GM21717 (cell line): ENCODE data around the gene TBC1D1.

ENCODE experiments used
- ATAC-seq: cut with Tn5 transposase; IDR thresholded peaks from one replicate; pipeline ENCODE4 v1.9.1; 2021; ENCODE audit warnings: mild to moderate bottlenecking, moderate library complexity; ENCODE audit not compliant: unreplicated experiment

TBC1D1 gene

DNA sequence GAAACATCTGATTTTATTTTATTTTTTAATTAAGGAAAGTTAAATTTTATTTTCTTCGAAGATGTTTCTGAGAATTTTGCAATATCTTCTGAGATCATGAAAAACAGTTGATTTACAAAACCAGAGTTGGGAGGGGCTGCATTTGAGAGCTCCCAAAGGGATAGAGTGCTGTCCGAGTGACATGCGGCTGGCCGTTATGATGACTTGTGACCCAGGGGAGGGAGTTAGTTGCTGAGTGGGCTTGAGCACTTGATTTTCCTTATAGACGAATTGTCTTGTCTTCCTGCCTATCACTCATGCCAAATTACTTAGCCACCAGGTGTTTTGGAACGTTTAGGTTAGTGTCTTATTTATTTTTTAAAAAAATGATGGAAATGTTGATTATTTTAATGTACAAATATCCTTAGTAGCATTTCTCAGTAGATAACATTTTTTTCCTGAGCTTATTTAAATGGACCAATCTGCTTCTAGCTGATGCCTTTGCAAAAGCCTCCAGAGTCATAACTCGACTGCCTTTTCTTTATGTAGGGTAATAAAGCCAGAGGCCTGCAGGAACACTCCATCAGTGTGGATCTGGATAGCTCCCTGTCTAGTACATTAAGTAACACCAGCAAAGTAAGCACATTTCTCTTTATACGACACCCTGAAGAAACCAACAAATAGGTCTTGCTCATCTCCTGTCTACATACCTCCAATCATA is 154.6 kb downstream of the TBC1D1 start:
- ATAC-seq: no peak

DNA sequence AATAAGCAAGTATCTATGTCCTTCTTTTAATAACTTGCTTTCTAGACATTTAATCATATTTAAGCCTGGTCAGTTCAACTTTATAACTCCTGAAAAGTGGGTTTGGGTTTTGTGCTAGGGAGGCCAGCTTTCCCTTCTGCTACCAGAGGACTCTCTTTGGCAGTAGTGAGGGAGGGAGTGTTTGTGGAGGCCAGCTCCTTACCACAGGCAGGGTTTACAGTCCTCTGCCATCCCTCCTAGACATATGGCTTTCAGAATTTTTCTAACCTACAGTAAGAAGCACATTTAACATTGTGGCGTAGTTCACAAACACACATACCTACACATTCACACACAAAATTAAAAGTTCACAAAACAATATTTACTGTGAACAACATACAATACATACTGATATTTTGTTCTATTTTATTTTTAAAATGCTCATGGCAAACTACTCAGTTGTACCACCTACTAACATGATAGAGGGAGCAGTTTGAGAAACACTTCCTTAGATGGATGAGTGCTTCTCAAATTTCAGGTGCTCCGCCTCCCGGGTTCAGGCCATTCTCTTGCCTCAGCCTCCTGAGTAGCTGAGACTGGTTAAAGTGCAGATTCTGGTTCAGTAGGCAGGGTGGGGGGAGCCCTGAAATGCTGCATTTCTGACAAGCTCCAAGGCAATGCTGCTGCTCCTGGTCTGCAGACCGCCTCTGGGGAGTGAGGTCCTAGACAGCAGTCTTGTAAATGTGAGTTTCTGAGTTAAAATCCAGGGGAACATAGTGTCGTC is 156.0 kb downstream of the TBC1D1 start:
- ATAC-seq: no peak

DNA sequence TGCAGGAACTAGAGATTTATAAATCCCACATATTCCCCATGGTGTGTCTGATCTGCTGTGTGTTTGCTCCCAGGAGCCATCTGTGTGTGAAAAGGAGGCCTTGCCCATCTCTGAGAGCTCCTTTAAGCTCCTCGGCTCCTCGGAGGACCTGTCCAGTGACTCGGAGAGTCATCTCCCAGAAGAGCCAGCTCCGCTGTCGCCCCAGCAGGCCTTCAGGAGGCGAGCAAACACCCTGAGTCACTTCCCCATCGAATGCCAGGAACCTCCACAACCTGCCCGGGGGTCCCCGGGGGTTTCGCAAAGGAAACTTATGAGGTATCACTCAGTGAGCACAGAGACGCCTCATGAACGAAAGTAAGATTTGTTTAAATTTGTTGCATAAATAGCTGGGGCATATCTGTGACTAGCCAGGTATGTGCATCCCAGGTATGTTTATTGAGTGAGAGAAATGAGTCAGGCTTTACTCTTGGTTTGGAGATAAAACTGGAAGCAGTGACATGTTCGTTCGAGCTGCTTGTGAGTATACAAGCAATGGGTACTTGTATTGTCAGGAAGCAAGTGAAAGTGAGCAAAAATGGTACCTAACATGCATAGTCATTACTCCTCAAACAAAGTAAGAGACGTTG is 158.8 kb downstream of the TBC1D1 start:
- ATAC-seq: no peak

DNA sequence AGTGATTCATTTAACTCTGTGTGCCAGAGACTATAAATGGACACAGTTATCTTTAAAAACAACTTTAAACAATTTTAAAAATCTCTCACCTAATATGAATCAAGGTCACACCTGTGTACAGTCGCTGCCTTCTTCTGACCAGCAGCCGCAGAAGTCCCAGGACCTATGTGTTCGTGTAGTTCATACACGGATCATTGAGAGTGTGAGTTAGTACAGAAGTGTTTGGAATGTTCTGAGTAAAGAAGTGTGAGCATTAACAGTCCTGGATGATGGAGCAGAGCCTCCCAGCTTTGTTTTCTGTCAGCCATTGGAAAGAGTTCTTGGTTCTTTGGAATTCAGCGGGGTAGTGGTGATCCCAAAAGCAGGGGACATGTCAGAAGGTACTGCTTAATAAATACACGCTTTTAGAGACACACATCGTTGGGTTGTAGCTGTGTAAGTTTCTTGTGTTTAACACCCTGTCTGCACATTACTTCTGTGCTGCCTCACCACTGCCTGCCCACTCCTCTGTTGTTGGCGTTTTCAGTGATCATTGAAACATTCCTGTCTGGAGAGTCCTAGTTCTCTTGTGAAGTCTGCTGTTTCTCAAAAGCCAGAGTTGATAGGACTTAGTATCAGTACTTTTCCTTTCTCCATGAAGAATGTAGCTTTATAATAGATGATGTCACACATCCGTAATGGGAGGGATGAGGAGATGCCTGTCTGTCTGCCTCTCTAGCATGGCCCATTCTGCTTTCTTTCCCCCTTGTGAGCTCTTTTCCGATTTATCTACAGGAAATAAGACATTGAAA is 159.9 kb downstream of the TBC1D1 start:
- no peak for ATAC-seq

DNA sequence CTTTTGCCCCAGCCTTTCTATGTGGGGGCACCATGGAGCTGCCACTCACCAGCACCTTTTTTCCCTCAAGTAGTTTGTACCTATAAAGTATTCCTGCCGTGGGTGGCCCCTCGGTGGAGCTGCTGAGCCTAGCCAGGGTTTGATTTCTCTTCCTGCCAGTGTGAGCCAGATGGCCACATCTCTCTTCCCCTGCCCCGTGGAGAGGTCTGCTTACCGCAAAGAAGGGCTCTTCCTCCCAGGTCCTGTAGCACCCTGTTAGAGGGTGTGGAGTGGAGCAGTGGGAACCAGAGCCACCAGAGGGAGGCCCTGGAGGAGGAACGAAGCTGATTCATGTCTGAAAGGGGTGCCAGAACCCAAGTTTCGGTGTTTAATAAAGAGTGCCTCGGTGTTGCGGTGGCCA is 164.7 kb downstream of the TBC1D1 start:
- ATAC-seq: no peak

DNA sequence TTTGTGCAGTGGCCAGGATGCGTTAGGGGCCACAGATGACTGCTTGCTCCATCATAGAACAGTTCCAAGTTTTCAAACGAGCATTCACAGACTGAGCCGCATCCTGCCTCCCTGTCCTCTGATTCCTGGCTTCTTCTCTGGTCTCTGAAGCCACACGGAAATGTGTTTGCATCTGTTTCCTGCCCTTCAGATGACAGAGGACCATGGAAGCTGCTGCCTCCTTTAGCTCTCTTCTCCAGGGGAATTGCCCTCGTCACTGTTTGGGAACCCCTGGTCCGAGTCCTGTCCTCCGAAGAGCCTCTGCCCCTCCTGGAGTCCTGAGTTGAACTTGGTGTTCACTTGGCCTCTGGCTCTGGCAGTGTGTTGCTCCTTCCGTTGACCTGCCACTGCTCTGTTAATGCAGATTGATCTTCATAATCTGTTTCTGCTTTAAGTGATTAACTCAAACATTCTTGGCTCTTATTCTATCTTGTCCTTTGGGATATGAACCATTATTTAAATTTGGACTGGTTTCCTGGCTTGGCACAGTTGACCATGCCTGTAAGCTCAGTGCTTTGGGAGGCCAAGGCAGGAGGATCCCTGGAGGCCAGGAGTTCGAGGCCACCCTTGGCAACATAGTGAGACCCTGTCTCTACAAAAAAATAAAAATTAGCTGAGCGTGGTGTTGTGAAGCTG is 165.3 kb downstream of the TBC1D1 start:
- ATAC-seq: no peak

DNA sequence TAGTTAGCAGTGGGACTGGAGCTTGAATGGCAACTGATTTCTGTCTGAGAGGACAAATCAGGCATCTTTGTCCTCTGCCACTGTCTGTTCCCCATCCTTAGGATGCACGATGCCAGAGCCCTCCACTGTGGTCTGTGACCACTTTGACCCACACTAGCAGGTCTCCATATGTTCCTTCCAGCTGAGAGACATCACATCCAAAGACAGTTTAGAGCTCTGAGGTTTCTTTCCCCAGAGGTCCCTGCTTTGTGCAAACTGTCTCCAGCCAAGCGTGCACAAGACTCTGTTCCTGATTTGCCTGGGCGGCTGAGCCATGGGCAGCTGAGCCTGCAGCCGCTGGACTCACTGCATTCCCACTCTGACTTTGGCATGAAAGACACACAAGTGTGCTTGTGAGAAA is 167.3 kb downstream of the TBC1D1 start:
- no peak for ATAC-seq

DNA sequence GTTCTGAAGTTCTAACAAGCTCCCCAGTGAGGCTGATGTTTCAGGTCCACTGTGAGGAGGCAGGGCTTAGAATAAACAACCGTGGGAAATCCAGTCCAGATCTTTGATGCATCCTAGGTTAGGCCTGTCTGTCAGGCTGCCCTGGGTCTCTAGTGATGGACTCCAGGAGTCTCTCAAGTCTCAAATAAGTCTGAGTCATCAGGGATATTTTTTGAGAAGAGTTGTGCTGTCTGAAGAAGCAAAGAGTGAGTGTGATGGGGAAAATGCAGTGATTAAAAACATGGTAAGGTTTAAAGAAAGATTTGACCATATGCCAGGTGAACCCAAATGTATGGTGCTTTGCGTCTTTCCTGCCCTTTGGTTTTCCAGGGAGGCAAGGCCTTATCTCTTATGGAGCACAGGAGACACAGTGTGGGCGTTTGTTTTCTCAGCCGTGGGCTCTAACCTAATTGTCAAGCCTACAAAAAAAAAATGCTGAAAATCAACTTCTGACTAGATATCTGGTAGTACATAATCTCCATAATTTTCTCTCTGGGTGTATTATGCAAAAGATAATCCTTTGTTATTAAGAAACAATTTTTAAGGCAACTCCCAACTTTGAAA is 170.0 kb downstream of the TBC1D1 start:
- ATAC-seq: no peak

DNA sequence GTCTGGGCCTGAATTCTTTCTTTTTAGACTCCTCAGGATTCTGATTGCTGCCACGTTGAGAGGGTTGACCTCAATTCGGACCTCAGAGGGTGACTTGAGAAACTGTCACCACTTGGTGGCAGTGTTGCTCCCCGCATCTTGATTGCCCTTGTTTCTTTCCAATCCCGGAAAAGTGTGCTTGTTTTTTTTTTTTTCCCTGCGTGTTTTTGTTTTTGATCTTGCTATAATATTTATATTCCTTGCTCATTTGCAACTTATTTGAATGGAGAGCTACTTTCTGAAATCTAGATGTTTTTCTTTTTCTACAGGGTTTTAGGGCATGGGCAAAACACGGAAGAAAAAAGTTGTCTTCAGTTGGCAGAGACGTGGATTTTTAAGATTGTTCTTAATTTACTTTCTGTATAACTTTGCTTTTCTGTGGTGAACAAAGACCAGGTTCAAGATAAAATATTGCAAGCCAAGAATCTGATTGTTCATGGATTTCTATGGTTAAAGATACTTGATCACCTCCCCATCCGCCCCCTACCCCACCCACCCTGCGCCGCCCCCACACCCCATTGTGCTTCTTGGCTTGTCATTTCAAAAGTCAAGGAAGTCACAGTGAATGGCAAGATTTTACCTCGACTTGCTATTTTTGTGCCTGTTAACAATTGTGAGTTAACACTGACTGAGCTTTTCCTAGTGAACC is 171.3 kb downstream of the TBC1D1 start:
- no peak for ATAC-seq

DNA sequence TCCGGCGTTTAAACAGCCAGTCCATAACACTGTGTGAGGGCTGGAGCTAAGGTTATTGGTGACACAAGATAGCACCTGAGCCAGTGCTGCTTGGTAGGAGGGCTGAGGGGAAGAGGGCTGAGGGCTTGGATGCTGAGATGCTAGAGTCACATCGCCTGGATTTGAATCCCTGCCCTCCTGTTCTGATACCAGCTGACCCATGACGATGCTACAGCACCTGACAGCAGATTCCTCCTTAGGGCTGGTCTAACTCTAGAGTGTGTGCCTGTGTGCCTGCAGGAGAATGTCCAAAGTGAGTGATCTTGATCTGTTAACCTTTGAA is 171.9 kb downstream of the TBC1D1 start:
- no peak for ATAC-seq

DNA sequence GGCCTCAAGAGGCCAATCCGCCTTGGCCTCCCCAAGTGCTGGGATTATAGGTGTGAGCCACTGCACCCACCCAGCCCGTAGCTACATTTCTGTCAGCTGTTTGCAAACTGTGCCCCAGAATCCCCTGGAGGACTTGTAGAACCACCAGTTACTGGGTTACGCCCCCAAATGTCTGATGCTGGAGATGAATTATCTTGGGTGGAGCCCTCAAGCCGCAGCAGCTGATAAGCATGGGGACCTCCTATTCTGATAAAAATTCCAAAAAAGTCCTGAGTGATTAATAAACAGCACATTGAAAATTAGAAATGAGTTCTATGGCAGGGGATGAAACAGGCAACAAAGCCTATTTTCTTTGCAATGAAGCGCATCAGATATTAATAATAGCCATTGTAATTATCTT is 174.3 kb downstream of the TBC1D1 start:
- no peak for ATAC-seq

DNA sequence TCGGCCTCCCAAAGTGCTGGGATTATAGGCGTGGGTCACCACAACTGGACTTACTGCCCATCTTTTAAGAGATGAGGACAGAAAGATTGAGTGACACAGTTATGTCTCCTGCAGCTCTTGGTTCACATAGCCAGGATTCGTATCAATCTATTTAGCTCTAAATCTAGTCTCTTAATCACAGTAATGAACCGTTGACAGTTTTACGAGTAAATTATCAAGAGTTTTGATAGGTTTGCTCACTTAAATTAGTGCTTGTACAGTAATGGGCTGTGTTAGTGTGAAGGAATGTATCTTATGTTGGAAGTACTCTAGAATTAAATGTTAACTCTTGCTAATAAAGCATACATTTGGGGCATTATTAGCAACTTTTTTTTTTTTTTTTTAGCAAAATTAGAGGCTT is 175.0 kb downstream of the TBC1D1 start:
- no peak for ATAC-seq

DNA sequence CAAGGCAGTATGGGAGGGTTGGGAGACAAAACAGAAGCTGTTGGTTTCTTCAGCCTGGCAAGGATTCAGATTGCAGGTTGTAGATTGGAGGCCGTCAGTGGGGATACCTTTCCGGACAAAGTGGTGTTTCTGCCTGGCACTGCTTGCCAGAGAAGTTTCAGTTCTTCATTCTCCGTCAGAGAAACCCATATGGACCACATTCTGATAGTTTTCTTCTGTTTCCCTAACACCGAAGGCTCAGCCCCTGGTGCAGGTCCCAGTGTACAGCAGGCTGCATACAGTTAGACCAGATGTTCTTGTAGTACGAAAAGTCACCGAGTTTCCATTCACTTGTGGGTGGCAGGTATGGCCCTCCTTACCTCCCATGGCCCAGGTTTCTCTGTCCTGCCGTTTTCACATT is 176.6 kb downstream of the TBC1D1 start:
- no peak for ATAC-seq

DNA sequence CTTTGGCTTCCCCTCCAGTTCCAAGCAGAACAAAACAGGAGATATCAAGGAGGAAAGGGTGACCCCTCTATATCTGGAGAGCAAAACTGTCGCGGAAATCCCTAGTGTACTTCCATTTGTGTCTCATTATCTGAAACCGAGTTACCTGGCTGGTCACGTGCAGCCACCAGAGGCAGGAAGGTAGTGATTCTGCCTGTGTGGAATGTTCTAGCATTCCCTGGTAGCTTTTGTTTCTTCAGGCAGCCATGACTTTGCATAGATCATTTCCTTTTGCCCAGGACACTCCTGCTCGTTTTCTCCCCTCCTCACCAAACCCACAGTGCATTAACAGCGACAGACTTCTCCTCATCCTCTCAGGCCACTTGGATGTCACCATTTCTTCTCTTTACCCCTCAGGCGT is 177.2 kb downstream of the TBC1D1 start:
- ATAC-seq: no peak

DNA sequence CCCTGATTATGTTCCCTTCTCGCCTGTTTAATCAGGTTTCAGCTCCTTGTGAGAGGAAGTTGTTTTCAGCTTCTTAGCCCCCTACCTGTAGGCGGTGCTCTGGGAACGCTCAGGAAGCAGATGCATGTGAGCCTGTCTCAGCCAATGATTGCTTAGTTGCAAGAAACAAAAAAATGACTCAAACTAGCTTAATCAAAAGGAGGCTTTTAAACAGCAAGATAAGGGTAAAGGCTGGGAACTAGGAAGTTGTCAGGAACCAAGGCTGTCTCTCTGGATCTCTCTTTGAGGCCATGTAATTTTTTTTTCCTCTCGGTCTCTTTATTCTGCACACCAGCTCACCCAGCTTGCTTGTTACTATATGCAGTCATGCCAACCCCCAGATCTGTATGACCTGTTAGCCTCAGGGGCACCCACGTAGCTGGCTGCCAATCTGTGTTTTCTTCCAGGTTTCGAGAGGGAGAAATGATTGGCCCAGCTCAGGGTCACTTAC is 178.4 kb downstream of the TBC1D1 start:
- no peak for ATAC-seq

DNA sequence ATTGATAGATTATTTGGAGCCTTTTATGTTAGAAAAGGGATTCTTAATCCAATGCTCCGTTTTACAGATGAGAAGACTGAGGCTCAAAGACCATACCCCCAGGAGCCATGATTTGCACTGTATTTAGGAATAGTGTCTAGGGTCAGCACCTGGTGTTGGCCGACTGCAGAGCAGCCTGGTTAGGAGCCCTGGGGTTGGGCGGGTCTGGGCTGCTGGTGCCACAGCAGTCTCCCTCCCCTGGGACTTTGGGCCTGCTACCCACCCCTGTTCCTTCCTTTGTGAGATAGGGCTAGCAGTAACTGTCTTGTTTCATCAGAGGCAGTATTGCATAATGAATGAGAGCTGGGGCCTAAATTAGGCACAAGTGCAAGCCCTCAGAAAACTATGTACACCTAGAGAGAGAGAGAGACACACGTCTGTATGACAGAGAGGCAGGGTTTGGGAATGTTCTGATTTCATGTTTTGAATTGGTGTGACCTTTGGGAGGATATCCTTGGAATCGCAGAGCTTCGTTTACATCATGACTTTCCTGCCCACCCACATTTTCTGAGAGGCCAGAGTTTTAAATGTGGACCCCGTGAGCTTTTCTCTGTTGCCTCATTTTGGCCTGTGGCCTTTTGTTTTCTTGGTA is 181.0 kb downstream of the TBC1D1 start:
- no peak for ATAC-seq

DNA sequence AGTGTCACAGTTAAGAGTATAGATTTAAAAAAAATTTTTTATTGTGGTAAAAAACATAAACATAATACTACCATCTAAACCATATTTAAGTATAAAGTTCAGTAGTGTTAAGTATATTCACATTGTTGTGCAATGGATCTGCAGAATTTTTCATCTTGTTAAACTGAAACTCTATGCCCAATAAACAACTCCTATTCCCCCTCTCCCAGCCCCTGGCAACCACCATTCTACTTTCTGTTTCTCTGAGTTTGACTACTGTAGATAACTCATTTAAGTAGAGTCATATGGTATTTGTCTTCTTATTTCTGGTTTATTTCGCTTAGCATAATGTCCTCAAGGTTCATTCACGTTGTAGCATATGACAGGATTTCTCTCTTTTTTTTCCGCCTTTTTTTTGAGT is 181.7 kb downstream of the TBC1D1 start:
- no peak for ATAC-seq

DNA sequence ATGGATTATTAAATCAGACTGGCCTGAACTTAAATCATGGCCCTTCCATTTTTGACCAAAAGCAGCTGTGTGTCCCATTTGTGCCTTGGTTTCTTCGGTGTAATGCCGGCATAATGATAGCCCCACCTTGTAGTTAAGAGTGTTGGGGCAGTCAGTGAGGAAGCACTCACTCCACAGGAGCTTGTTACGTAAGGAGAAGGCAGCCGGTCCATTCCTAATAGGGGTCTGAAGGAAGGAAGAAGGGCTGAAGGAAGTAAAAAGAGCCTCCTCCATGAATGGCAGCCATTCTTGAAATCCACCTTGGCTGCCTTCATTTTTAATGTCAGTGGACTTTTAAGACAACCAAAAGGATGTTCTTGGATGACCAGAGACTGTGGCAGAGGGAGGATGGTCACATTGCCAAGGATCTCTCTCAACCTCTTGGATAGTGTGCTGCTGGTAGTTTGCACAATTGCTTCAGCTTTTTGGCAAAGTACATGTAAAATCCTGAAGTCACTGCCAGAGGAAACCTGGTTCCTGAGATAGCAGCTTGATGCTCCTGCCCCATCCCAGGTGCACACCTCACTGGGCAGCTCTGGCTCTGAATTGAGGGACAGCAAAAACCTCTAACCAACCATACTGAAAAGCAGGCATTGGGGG is 182.8 kb downstream of the TBC1D1 start:
- ATAC-seq: no peak
